ENCODE results near the gene NEK1.
"Not testable (repeated sequence)": the region's sequence is repeated elsewhere in the genome, so short reads cannot be mapped to it uniquely, and the experiment has no call there.

The NEK1 gene

GRCh38 chr4:169601016-169601771 lies 11.2 kb downstream of the NEK1 start:
- DNase-seq (ENCODE audit: low read depth): no peak

GRCh38 chr4:169594560-169595195 lies 17.7 kb downstream of the NEK1 start:
- no peak for DNase-seq (ENCODE audit: low read depth)

GRCh38 chr4:169593050-169593560 lies 19.3 kb downstream of the NEK1 start:
- DNase-seq (ENCODE audit: low read depth): no peak

GRCh38 chr4:169583563-169583962 lies 28.8 kb downstream of the NEK1 start:
- DNase-seq (ENCODE audit: low read depth): peak; percentile 70

- peak; percentile 47 for DNase-seq (ENCODE audit: low read depth)
Measured at GRCh38 chr4:169582706-169583105, 29.7 kb downstream of the NEK1 start.

GRCh38 chr4:169582203-169582602 lies 30.2 kb downstream of the NEK1 start:
- no peak for DNase-seq (ENCODE audit: low read depth)

GRCh38 chr4:169573889-169574288 lies 38.5 kb downstream of the NEK1 start:
- no peak for DNase-seq (ENCODE audit: low read depth)

GRCh38 chr4:169571435-169571834 lies 40.9 kb downstream of the NEK1 start:
- DNase-seq (ENCODE audit: low read depth): no peak

- not testable (repeated sequence) for DNase-seq (ENCODE audit: low read depth)
Measured at GRCh38 chr4:169571012-169571411, 41.4 kb downstream of the NEK1 start.

GRCh38 chr4:169570266-169570665 lies 42.1 kb downstream of the NEK1 start:
- DNase-seq (ENCODE audit: low read depth): not testable (repeated sequence)

- DNase-seq (ENCODE audit: low read depth): not testable (repeated sequence)
Measured at GRCh38 chr4:169569188-169569587, 43.2 kb downstream of the NEK1 start.

GRCh38 chr4:169567916-169568315 lies 44.5 kb downstream of the NEK1 start:
- DNase-seq (ENCODE audit: low read depth): no peak

GRCh38 chr4:169566021-169566818 lies 46.2 kb downstream of the NEK1 start:
- DNase-seq (ENCODE audit: low read depth): peak; percentile 40

GRCh38 chr4:169565606-169566005 lies 46.8 kb downstream of the NEK1 start:
- no peak for DNase-seq (ENCODE audit: low read depth)

- no peak for DNase-seq (ENCODE audit: low read depth)
Measured at GRCh38 chr4:169557061-169557636, 55.2 kb downstream of the NEK1 start.

GRCh38 chr4:169546548-169546947 lies 65.8 kb downstream of the NEK1 start:
- DNase-seq (ENCODE audit: low read depth): not testable (repeated sequence)

- DNase-seq (ENCODE audit: low read depth): no peak
Measured at GRCh38 chr4:169540774-169541173, 71.6 kb downstream of the NEK1 start.

GRCh38 chr4:169530048-169530447 lies 82.3 kb downstream of the NEK1 start:
- no peak for DNase-seq (ENCODE audit: low read depth)

- DNase-seq (ENCODE audit: low read depth): no peak
Measured at GRCh38 chr4:169523796-169524195, 88.6 kb downstream of the NEK1 start.

- DNase-seq (ENCODE audit: low read depth): no peak
Measured at GRCh38 chr4:169510617-169511016, 101.8 kb downstream of the NEK1 start.

- no peak for DNase-seq (ENCODE audit: low read depth)
Measured at GRCh38 chr4:169506903-169507302, 105.5 kb downstream of the NEK1 start.

GRCh38 chr4:169499907-169500306 lies 112.5 kb downstream of the NEK1 start:
- DNase-seq (ENCODE audit: low read depth): not testable (repeated sequence)

All from fibroblast of gingiva (primary cell).